Gastrocnemius medialis (tissue), 4 donors: ENCODE measurements around the gene TCF12. TPM values are rescaled to one million over a fixed set of nuclear protein-coding genes. Genes with fewer than 3 reads are reported as not detected.

ENCODE experiments used
- ATAC-seq, 2 donors: fragments of 150-250 bp; one replicate each; pipeline ENCODE4 v1.9.1; 2016
- DNase-seq, 2 donors: peaks; one replicate each; pipeline ENCODE4 v3.0.0-alpha.2; 2019
- H3K27ac ChIP-seq, 4 donors: fragments of 200-600 bp; sonication (generic); 1 replicate in 1 of 4; 2 replicates in 3 of 4; pipeline ENCODE4 v1.5.1; 2016 to 2018; ENCODE audit warnings: mild to moderate bottlenecking in 2 of 4, moderate library complexity in 1 of 4
- H3K27me3 ChIP-seq, 3 donors: fragments of 200-600 bp; sonication (generic) in 2 of 3; 1 replicate in 1 of 3; 2 replicates in 2 of 3; pipeline versions ENCODE4 v1.5.1 to v1.6.0; 2016 to 2019; ENCODE audit warnings: mild to moderate bottlenecking in 1 of 3, moderate library complexity in 1 of 3
- H3K36me3 ChIP-seq, 2 donors: fragments of 200-600 bp; sonication (generic) in 1 of 2; one replicate each; pipeline ENCODE4 v1.5.1; 2017 to 2018
- H3K4me1 ChIP-seq, 2 donors: fragments of 200-600 bp; sonication (generic) in 1 of 2; one replicate each; pipeline ENCODE4 v1.5.1; 2016 to 2017; ENCODE audit warnings: mild to moderate bottlenecking in 2 of 2
- H3K4me3 ChIP-seq, 4 donors: fragments of 200-600 bp; sonication (generic) in 3 of 4; 1 replicate in 1 of 4; 2 replicates in 3 of 4; pipeline ENCODE4 v1.5.1; 2016 to 2019; ENCODE audit warnings: mild to moderate bottlenecking in 2 of 4
- H3K9me3 ChIP-seq, 3 donors: fragments of 200-600 bp; sonication (generic) in 2 of 3; 1 replicate in 1 of 3; 2 replicates in 2 of 3; pipeline ENCODE4 v1.5.1; 2016 to 2019
- POLR2A ChIP-seq, 2 donors: fragments of 450-650 bp; IDR thresholded peaks; one replicate each; pipeline ENCODE4 v1.6.1; 2017; ENCODE audit warnings: antibody characterized with exemption in 2 of 2, mild to moderate bottlenecking in 2 of 2, moderate library complexity in 2 of 2
- in situ Hi-C, 4 donors: fragments of 200-750 bp; cut with MboI; loops; one replicate each; pipeline versions ENCODE4 v1.15.0 to v1.8.0; 2017; ENCODE audit warnings: low sequenced_read_pairs in 4 of 4
- intact Hi-C: fragments of 100-400 bp; cut with DNase I; formaldehyde crosslinking; loops from one replicate; pipeline ENCODE4 v1.15.1; 2023; ENCODE audit warnings: low total_unique reads
- total RNA-seq, 4 donors: library from RNA; depleted of rRNA; stranded (reverse); fragments of >200 nt; gene quantifications; one replicate each; pipeline versions ENCODE4 v1.1.0 to v1.2.3, GENCODE V29; 2016
- TF ChIP-seq, protein P1 (sequence below), 5 experiments: fragments of 450-650 bp in 3 of 5; fragments of 200-600 bp in 2 of 5; sonication (generic) in 2 of 5; IDR thresholded peaks in 4 of 5; conservative IDR thresholded peaks in 1 of 5; 1 replicate in 4 of 5; 2 replicates in 1 of 5; pipeline ENCODE4 v1.5.1; 2016 to 2019; ENCODE audit warnings: antibody characterized with exemption in 5 of 5, mild to moderate bottlenecking in 3 of 5, moderate library complexity in 3 of 5

The TCF12 gene
- total RNA-seq, 4 donors from 2014 or later, result 34.9 to 63.0 (median 51.4) TPM

DNA sequence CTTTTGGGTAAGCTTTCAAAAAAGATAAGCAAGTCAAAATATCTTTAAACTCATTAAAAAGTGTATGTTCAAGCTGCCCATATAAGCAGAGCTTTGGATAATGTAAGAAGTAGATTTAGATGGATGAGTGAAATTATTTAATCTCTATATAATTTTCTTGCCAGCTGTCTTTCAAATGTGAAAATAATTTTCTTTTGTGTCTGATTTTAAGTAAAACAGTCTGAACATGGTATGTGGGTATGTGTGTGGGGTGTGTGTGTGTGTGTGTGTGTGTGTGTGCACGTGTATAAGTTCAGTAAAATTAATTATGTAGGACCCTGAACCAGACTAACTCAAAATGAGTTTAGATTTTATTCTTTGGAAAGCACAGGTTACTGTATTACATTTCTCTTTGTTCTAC is 302.7 kb downstream of the TCF12 start:
- Histone ChIP-seq H3K4me1 (peaks cover 46 to 47% of the 10 kb centered on the region in 2 donors), H3K27ac (no peak overlapping the region), H3K9me3 (no peaks in the 10 kb centered on the region), H3K4me3 (no peak overlapping the region), H3K36me3 (no peaks in the 10 kb centered on the region), H3K27me3 (no peaks in the 10 kb centered on the region)
- DNase-seq (no peak), ATAC-seq (no peak)
- in situ Hi-C loops (no loop called here), intact Hi-C loops (no loop called here)
- no peak for TF ChIP-seq POLR2A (IDR thresholded peaks at IDR 0.05)
- TF ChIP-seq, protein P1, sequence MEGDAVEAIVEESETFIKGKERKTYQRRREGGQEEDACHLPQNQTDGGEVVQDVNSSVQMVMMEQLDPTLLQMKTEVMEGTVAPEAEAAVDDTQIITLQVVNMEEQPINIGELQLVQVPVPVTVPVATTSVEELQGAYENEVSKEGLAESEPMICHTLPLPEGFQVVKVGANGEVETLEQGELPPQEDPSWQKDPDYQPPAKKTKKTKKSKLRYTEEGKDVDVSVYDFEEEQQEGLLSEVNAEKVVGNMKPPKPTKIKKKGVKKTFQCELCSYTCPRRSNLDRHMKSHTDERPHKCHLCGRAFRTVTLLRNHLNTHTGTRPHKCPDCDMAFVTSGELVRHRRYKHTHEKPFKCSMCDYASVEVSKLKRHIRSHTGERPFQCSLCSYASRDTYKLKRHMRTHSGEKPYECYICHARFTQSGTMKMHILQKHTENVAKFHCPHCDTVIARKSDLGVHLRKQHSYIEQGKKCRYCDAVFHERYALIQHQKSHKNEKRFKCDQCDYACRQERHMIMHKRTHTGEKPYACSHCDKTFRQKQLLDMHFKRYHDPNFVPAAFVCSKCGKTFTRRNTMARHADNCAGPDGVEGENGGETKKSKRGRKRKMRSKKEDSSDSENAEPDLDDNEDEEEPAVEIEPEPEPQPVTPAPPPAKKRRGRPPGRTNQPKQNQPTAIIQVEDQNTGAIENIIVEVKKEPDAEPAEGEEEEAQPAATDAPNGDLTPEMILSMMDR (IDR thresholded peaks at IDR 0.05 in 4 of 5, conservative IDR thresholded peaks at IDR 0.05 in 1 of 5), result no peak

- Histone ChIP-seq H3K4me1 (peaks cover 35 to 36% of the 10 kb centered on the region in 2 donors), H3K27ac (no peak overlapping the region), H3K27me3 (no peaks in the 10 kb centered on the region), H3K4me3 (no peak overlapping the region), H3K9me3 (no peaks in the 10 kb centered on the region), H3K36me3 (no peaks in the 10 kb centered on the region)
- no peak for ATAC-seq
- intact Hi-C loops (no loop called here), in situ Hi-C loops (no loop called here)
- no peak for TF ChIP-seq POLR2A (IDR thresholded peaks at IDR 0.05)
- TF ChIP-seq, protein P1 (IDR thresholded peaks at IDR 0.05 in 4 of 5, conservative IDR thresholded peaks at IDR 0.05 in 1 of 5), result no peak
- no peak for DNase-seq
Observed at GRCh38 chr15:57223345-57223744, 304.9 kb downstream of the TCF12 start.

GRCh38 chr15:57223887-57224286 is 305.4 kb downstream of the TCF12 start:
- Histone ChIP-seq H3K4me1 (peaks cover 29 to 39% of the 10 kb centered on the region in 2 donors), H3K27ac (no peak overlapping the region), H3K4me3 (no peak overlapping the region), H3K36me3 (no peaks in the 10 kb centered on the region), H3K27me3 (no peaks in the 10 kb centered on the region), H3K9me3 (no peaks in the 10 kb centered on the region)
- intact Hi-C loops, result no loop called here
- ATAC-seq, result no peak
- DNase-seq, result no peak
- TF ChIP-seq, protein P1 (IDR thresholded peaks at IDR 0.05 in 4 of 5, conservative IDR thresholded peaks at IDR 0.05 in 1 of 5), result no peak
- TF ChIP-seq POLR2A (IDR thresholded peaks at IDR 0.05), result no peak
- in situ Hi-C loops, result no loop called here

- in situ Hi-C loops (no loop called here), intact Hi-C loops (no loop called here)
- peaks cover 24 to 40% of the 10 kb centered on the region in 2 donors for H3K4me1 ChIP-seq
- ATAC-seq, result no peak
- no peaks in the 10 kb centered on the region for H3K36me3 ChIP-seq
- H3K4me3 ChIP-seq, result no peak overlapping the region
- DNase-seq, result no peak
- no peaks in the 10 kb centered on the region for H3K27me3 ChIP-seq
- TF ChIP-seq POLR2A (IDR thresholded peaks at IDR 0.05), result no peak
- TF ChIP-seq, protein P1 (IDR thresholded peaks at IDR 0.05 in 4 of 5, conservative IDR thresholded peaks at IDR 0.05 in 1 of 5), result no peak
- H3K27ac ChIP-seq, result no peak overlapping the region
- H3K9me3 ChIP-seq, result no peaks in the 10 kb centered on the region
Observed at GRCh38 chr15:57224664-57225063, 306.2 kb downstream of the TCF12 start.

GRCh38 chr15:57227166-57227565 is 308.7 kb downstream of the TCF12 start:
- intact Hi-C loops, result no loop called here
- Histone ChIP-seq H3K4me1 (peaks cover 20 to 23% of the 10 kb centered on the region in 2 donors), H3K36me3 (no peaks in the 10 kb centered on the region), H3K9me3 (no peaks in the 10 kb centered on the region), H3K4me3 (no peak overlapping the region), H3K27me3 (no peaks in the 10 kb centered on the region), H3K27ac (no peak overlapping the region)
- TF ChIP-seq POLR2A (IDR thresholded peaks at IDR 0.05), result no peak
- TF ChIP-seq, protein P1 (IDR thresholded peaks at IDR 0.05 in 4 of 5, conservative IDR thresholded peaks at IDR 0.05 in 1 of 5), result no peak
- in situ Hi-C loops, result no loop called here
- ATAC-seq, result no peak
- DNase-seq, result no peak
